Uterus (tissue), 4 donors: ENCODE results near the gene RASD2. TPM values are rescaled to one million over a fixed set of nuclear protein-coding genes. Genes with fewer than 3 reads are reported as not detected.
"Not testable (repeated sequence)": the region's sequence is repeated elsewhere in the genome, so short reads cannot be mapped to it uniquely, and the experiment has no call there.

ENCODE experiments used
- DNase-seq, 2 donors: peaks; one replicate each; pipeline ENCODE4 v3.0.0-alpha.2; 2019 to 2020
- H3K27ac ChIP-seq, 2 donors: fragments of 200-600 bp; sonication (generic); 1 replicate in 1 of 2; 2 replicates in 1 of 2; pipeline ENCODE4 v1.5.1; 2016 to 2018
- H3K27me3 ChIP-seq, 2 donors: fragments of 200-600 bp; sonication (generic); one replicate each; pipeline ENCODE4 v1.5.1; 2018 to 2019; ENCODE audit warnings: control low read depth in 1 of 2
- H3K36me3 ChIP-seq, 2 donors: fragments of 200-600 bp; sonication (generic); one replicate each; pipeline ENCODE4 v1.5.1; 2019; ENCODE audit warnings: control low read depth in 1 of 2
- H3K4me1 ChIP-seq, 2 donors: fragments of 200-600 bp; sonication (generic); one replicate each; pipeline ENCODE4 v1.5.1; 2018 to 2019; ENCODE audit warnings: control low read depth in 1 of 2
- H3K4me3 ChIP-seq, 2 donors: fragments of 200-600 bp; sonication (generic); 1 replicate in 1 of 2; 2 replicates in 1 of 2; pipeline ENCODE4 v1.5.1; 2018 to 2019; ENCODE audit warnings: mild to moderate bottlenecking in 1 of 2
- H3K9me3 ChIP-seq, 2 donors: fragments of 200-600 bp; sonication (generic); one replicate each; pipeline ENCODE4 v1.5.1; 2019; ENCODE audit warnings: control low read depth in 1 of 2
- POLR2A ChIP-seq, 2 donors: fragments of 450-650 bp; IDR thresholded peaks; one replicate each; pipeline ENCODE4 v1.6.1; 2016; ENCODE audit warnings: antibody characterized with exemption in 2 of 2, mild to moderate bottlenecking in 1 of 2, moderate library complexity in 1 of 2
- intact Hi-C: fragments of 100-400 bp; cut with DNase I; formaldehyde crosslinking; loops from one replicate; pipeline ENCODE4 v1.15.1; 2023; ENCODE audit warnings: low total_unique reads
- total RNA-seq, 4 donors: library from RNA; depleted of rRNA in 3 of 4; stranded (reverse); fragments of >200 nt in 3 of 4; gene quantifications; one replicate each; pipeline versions ENCODE4 v1.1.0 to v1.2.4, GENCODE V29; 2014 to 2023
- TF ChIP-seq, protein P1 (sequence below), 4 experiments: fragments of 200-600 bp in 2 of 4; fragments of 450-650 bp in 2 of 4; sonication (generic) in 2 of 4; IDR thresholded peaks; one replicate each; pipeline ENCODE4 v1.5.1; 2016 to 2019; ENCODE audit warnings: antibody characterized with exemption in 4 of 4, mild to moderate bottlenecking in 2 of 4, moderate library complexity in 1 of 4
- donor health status: DM: yes; HTN: yes; CAD: no.

Gene RASD2
- total RNA-seq, 4 donors from 2014 or later, result 4.9 to 10.7 TPM; not detected in 2

DNA sequence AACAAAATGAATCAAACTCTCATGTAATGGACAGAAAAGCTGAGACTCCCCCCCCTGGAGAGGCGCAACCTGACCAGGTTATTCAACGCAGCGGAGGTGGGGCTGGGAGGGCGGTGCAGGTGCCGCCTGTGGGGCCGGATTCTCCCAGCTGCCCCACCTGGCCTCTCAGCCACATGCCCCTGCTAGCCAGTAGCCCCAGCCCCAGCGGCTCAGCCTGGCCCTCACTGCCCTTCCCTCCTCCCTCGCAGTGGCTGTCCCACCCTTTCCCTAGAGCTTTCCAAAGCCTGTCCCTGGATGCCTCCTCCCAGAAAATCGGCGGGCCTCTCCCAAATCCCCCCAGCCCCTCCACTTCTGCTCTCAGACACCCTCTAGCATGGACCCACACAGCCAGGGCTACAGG is 31.2 kb upstream of the RASD2 start:
- no peaks in the 10 kb centered on the region for H3K27me3 ChIP-seq

DNA sequence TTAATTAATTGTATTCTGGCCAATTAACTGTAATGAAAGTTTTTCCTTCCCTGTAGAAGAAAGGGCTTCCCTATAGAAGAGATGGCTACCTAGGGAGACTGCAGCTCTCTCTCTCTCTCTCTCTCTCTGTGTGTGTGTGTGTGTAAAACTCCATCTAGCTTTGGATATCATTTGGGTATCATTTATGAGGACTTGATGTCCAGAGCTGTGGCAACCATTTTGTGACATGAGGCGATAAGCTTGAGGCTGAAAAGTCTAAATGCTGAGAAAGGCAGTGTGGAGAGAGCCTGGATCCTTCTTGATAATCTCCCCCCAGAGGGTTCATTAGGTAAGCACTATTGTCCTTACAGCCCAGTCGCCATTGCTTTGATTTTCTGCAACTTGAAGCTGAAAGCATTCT is 30.7 kb upstream of the RASD2 start:
- intact Hi-C loops, result no loop called here
- Histone ChIP-seq H3K27ac (no peak overlapping the region), H3K9me3 (no peaks in the 10 kb centered on the region), H3K27me3 (no peaks in the 10 kb centered on the region), H3K36me3 (no peaks in the 10 kb centered on the region), H3K4me1 (no peaks in the 10 kb centered on the region), H3K4me3 (no peak overlapping the region)
- DNase-seq, result no peak
- TF ChIP-seq, protein P1, sequence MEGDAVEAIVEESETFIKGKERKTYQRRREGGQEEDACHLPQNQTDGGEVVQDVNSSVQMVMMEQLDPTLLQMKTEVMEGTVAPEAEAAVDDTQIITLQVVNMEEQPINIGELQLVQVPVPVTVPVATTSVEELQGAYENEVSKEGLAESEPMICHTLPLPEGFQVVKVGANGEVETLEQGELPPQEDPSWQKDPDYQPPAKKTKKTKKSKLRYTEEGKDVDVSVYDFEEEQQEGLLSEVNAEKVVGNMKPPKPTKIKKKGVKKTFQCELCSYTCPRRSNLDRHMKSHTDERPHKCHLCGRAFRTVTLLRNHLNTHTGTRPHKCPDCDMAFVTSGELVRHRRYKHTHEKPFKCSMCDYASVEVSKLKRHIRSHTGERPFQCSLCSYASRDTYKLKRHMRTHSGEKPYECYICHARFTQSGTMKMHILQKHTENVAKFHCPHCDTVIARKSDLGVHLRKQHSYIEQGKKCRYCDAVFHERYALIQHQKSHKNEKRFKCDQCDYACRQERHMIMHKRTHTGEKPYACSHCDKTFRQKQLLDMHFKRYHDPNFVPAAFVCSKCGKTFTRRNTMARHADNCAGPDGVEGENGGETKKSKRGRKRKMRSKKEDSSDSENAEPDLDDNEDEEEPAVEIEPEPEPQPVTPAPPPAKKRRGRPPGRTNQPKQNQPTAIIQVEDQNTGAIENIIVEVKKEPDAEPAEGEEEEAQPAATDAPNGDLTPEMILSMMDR (IDR thresholded peaks at IDR 0.05), result no peak
- no peak for TF ChIP-seq POLR2A (IDR thresholded peaks at IDR 0.05)

More for the DNA sequence above, 31.2 kb upstream of the RASD2 start:
- no peak overlapping the region for H3K4me3 ChIP-seq
- H3K4me1 ChIP-seq, result no peaks in the 10 kb centered on the region
- H3K9me3 ChIP-seq, result no peaks in the 10 kb centered on the region
- H3K36me3 ChIP-seq, result no peaks in the 10 kb centered on the region
- intact Hi-C loops, result no loop called here
- TF ChIP-seq, protein P1 (IDR thresholded peaks at IDR 0.05), result no peak
- no peak for TF ChIP-seq POLR2A (IDR thresholded peaks at IDR 0.05)
- no peak for DNase-seq
- no peak overlapping the region for H3K27ac ChIP-seq

DNA sequence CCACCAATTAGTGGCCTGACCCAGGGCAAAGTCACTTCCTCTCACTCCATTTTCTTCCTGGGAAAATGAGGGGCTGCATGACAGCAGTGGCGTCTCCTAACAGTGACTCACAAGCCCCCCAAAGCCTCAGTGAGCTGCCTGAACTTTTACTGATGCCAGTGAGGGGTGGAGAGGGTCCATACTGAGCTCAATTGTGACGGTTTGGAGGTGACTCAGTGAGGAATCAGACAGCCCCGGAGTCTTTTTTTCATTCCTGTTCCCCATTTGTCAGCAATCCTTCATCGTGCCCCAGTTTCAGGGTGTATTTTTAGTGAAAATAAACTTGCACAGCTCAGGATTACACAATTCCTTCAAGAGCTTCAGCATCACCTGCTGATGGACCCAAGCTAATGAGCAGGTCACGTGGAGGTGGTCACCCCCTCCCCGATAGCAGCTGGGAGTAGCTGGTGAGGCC is 30.1 kb upstream of the RASD2 start:
- Histone ChIP-seq H3K36me3 (no peaks in the 10 kb centered on the region), H3K4me1 (no peaks in the 10 kb centered on the region), H3K9me3 (no peaks in the 10 kb centered on the region), H3K27me3 (no peaks in the 10 kb centered on the region), H3K27ac (no peak overlapping the region), H3K4me3 (no peak overlapping the region)
- no peak for TF ChIP-seq POLR2A (IDR thresholded peaks at IDR 0.05)
- TF ChIP-seq, protein P1 (IDR thresholded peaks at IDR 0.05), result no peak
- no peak for DNase-seq
- intact Hi-C loops, result no loop called here

DNA sequence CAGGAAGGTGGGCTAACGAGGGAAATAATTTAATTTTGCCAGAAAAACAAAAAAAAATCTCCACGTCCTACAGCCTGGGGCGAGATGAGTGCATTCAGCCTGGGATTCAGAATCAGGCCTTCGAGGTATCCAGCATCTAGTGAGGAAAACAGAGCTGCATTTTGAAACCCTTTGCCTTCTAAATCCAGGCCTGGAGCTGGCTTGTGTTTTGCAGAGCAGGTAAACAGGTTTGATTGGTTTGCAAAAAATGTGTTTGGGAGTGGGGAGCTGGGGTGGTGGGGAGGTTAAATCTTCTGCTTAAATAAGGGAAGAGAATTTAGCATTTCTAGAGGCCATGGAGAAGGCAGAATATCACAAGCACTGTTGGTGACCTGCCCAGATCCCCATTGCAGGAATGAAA is 29.7 kb upstream of the RASD2 start:
- Histone ChIP-seq H3K27ac (no peak overlapping the region), H3K4me3 (no peak overlapping the region), H3K9me3 (no peaks in the 10 kb centered on the region), H3K27me3 (no peaks in the 10 kb centered on the region), H3K36me3 (no peaks in the 10 kb centered on the region), H3K4me1 (no peaks in the 10 kb centered on the region)
- TF ChIP-seq POLR2A (IDR thresholded peaks at IDR 0.05), result no peak
- TF ChIP-seq, protein P1 (IDR thresholded peaks at IDR 0.05), result no peak
- no peak for DNase-seq
- intact Hi-C loops, result no loop called here

DNA sequence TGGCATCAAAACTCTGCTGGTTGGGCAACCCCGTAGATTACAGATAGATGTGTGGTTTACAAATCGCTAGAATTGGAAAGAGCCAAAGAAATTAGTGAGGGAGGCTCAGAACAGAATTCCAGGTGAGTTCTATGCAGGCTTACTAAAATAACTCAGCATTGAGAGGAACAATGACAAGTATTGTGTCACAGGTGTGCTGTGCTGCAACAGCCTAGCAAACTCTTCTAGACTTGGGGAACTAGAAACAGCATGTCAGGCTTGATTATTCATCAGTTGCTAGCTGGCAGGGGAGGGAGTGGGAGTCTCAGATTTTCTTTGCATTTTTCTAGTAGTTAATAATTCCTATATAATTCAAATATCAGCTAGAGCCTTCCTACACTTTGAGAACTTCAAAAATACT is 26.3 kb upstream of the RASD2 start:
- Histone ChIP-seq H3K27me3 (no peaks in the 10 kb centered on the region), H3K4me3 (no peak overlapping the region), H3K9me3 (no peaks in the 10 kb centered on the region), H3K36me3 (no peaks in the 10 kb centered on the region), H3K4me1 (no peaks in the 10 kb centered on the region), H3K27ac (no peak overlapping the region)
- intact Hi-C loops, result no loop called here
- DNase-seq, result no peak
- no peak for TF ChIP-seq POLR2A (IDR thresholded peaks at IDR 0.05)
- TF ChIP-seq, protein P1 (IDR thresholded peaks at IDR 0.05), result no peak

DNA sequence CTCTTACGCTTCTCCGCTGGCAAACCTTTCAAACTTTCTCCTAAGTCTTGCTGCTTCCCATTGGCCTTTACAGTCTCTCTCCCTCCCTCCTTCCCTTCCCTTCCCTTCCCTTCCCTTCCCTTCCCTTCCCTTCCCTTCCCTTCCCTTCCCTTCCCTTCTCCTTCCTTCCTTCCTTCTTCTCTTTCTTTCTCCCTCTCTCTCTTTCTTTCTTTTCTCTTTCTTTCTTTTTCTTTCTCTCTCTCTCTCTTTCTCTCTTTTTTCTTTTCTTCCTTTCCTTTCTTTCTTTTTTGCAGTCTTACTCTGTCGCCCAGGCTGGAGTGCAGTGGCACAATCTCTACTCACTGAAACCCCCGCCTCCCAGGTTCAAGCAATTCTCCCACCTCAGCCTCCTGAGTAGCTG is 24.7 kb upstream of the RASD2 start:
- H3K27ac ChIP-seq, H3K27me3 ChIP-seq, H3K4me1 ChIP-seq, intact Hi-C loops, DNase-seq, H3K36me3 ChIP-seq, H3K9me3 ChIP-seq, H3K4me3 ChIP-seq: not testable (repeated sequence)
